GM21515 (cell line): ENCODE measurements around the gene PTPRG.
A peak's percentile ranks its signal among the peaks of the same experiment; 100 is the strongest.

Source experiments
- ATAC-seq: cut with Tn5 transposase; IDR thresholded peaks from one replicate; pipeline ENCODE4 v1.9.1; 2021; ENCODE audit not compliant: unreplicated experiment

Gene PTPRG

GRCh38 chr3:62168356-62168755 is 607.0 kb downstream of the PTPRG start:
- no peak for ATAC-seq

- no peak for ATAC-seq
These were observed 608.7 kb downstream of the PTPRG start for GRCh38 chr3:62169906-62170660.

- ATAC-seq = no peak
These were observed 610.4 kb downstream of the PTPRG start for GRCh38 chr3:62171789-62172188.

GRCh38 chr3:62172199-62172598 is 610.8 kb downstream of the PTPRG start:
- ATAC-seq = no peak

GRCh38 chr3:62173939-62174515 is 612.7 kb downstream of the PTPRG start:
- ATAC-seq = no peak

GRCh38 chr3:62175161-62175560 is 613.8 kb downstream of the PTPRG start:
- no peak for ATAC-seq

GRCh38 chr3:62178032-62178431 is 616.7 kb downstream of the PTPRG start:
- ATAC-seq = no peak

- ATAC-seq = no peak
These were observed 617.6 kb downstream of the PTPRG start for GRCh38 chr3:62178739-62179600.

- ATAC-seq = no peak
These were observed 619.1 kb downstream of the PTPRG start for GRCh38 chr3:62180514-62180913.

GRCh38 chr3:62183087-62183486 is 621.7 kb downstream of the PTPRG start:
- ATAC-seq = no peak

GRCh38 chr3:62183969-62184368 is 622.6 kb downstream of the PTPRG start:
- ATAC-seq = no peak

- no peak for ATAC-seq
These were observed 623.2 kb downstream of the PTPRG start for GRCh38 chr3:62184559-62184958.

- ATAC-seq = no peak
These were observed 625.7 kb downstream of the PTPRG start for GRCh38 chr3:62187022-62187431.

- ATAC-seq = peak; percentile 79
These were observed 627.5 kb downstream of the PTPRG start for GRCh38 chr3:62188681-62189375.

GRCh38 chr3:62189376-62189698 is 628.0 kb downstream of the PTPRG start:
- ATAC-seq = no peak

- no peak for ATAC-seq
These were observed 631.5 kb downstream of the PTPRG start for GRCh38 chr3:62192891-62193290.

- ATAC-seq = no peak
These were observed 632.4 kb downstream of the PTPRG start for GRCh38 chr3:62193586-62194345.

GRCh38 chr3:62197350-62198012 is 636.1 kb downstream of the PTPRG start:
- ATAC-seq = no peak

GRCh38 chr3:62199126-62199525 is 637.8 kb downstream of the PTPRG start:
- ATAC-seq = no peak

GRCh38 chr3:62201438-62202035 is 640.2 kb downstream of the PTPRG start:
- no peak for ATAC-seq
